Measurements from ENCODE around the gene RAI1.

The RAI1 gene

GRCh38 chr17:17752089-17752820, 71.0 kb downstream of the RAI1 start:
- peak; percentile 77 for DNase-seq

- no peak for DNase-seq
Observed at GRCh38 chr17:17752821-17753321, 71.6 kb downstream of the RAI1 start.

GRCh38 chr17:17754719-17755686, 73.7 kb downstream of the RAI1 start:
- DNase-seq: no peak

GRCh38 chr17:17755715-17756114, 74.5 kb downstream of the RAI1 start:
- no peak for DNase-seq

GRCh38 chr17:17757391-17757791, 76.1 kb downstream of the RAI1 start:
- no peak for DNase-seq

- DNase-seq: no peak
Observed at GRCh38 chr17:17757956-17758845, 76.9 kb downstream of the RAI1 start.

GRCh38 chr17:17758941-17759563, 77.8 kb downstream of the RAI1 start:
- no peak for DNase-seq

- DNase-seq: no peak
Observed at GRCh38 chr17:17760350-17760749, 79.1 kb downstream of the RAI1 start.

- no peak for DNase-seq
Observed at GRCh38 chr17:17760872-17761550, 79.8 kb downstream of the RAI1 start.

- DNase-seq: no peak
Observed at GRCh38 chr17:17761894-17762743, 80.9 kb downstream of the RAI1 start.

GRCh38 chr17:17762744-17763105, 81.5 kb downstream of the RAI1 start:
- DNase-seq: no peak

- no peak for DNase-seq
Observed at GRCh38 chr17:17763136-17763535, 81.9 kb downstream of the RAI1 start.

GRCh38 chr17:17763734-17764133, 82.5 kb downstream of the RAI1 start:
- DNase-seq: no peak

- no peak for DNase-seq
Observed at GRCh38 chr17:17765359-17766076, 84.3 kb downstream of the RAI1 start.

GRCh38 chr17:17766077-17766743, 85.0 kb downstream of the RAI1 start:
- no peak for DNase-seq

- no peak for DNase-seq
Observed at GRCh38 chr17:17766744-17767120, 85.5 kb downstream of the RAI1 start.

GRCh38 chr17:17767154-17767869, 86.1 kb downstream of the RAI1 start:
- DNase-seq: no peak

- no peak for DNase-seq
Observed at GRCh38 chr17:17767887-17768418, 86.7 kb downstream of the RAI1 start.
